Measurements from ENCODE around the gene CCDC146.
"Not testable (repeated sequence)": the region's sequence is repeated elsewhere in the genome, so short reads cannot be mapped to it uniquely, and the experiment has no call there.

CCDC146 gene

GRCh38 chr7:77121860-77122681 is at the start of gene CCDC146:
CCDC146 (plus strand) TSS chr7:77122615; CDS start chr7:77167669, 45,054 bp downstream.
- DNase-seq (ENCODE audit: low spot score): peak; percentile 98

GRCh38 chr7:77074786-77075396 is 47.5 kb upstream of the CCDC146 start:
- not testable (repeated sequence) for DNase-seq (ENCODE audit: low spot score)

GRCh38 chr7:77077060-77077459 is 45.4 kb upstream of the CCDC146 start:
- not testable (repeated sequence) for DNase-seq (ENCODE audit: low spot score)

GRCh38 chr7:77079112-77079511 is 43.3 kb upstream of the CCDC146 start:
- not testable (repeated sequence) for DNase-seq (ENCODE audit: low spot score)

- DNase-seq (ENCODE audit: low spot score): not testable (repeated sequence)
Measured at GRCh38 chr7:77079624-77080023, 42.8 kb upstream of the CCDC146 start.

GRCh38 chr7:77080236-77080635 is 42.2 kb upstream of the CCDC146 start:
- not testable (repeated sequence) for DNase-seq (ENCODE audit: low spot score)

- DNase-seq (ENCODE audit: low spot score): not testable (repeated sequence)
Measured at GRCh38 chr7:77082192-77082591, 40.2 kb upstream of the CCDC146 start.

- not testable (repeated sequence) for DNase-seq (ENCODE audit: low spot score)
Measured at GRCh38 chr7:77092301-77092700, 30.1 kb upstream of the CCDC146 start.

GRCh38 chr7:77100501-77100900 is 21.9 kb upstream of the CCDC146 start:
- DNase-seq (ENCODE audit: low spot score): not testable (repeated sequence)

GRCh38 chr7:77101187-77101586 is 21.2 kb upstream of the CCDC146 start:
- not testable (repeated sequence) for DNase-seq (ENCODE audit: low spot score)

GRCh38 chr7:77102671-77103070 is 19.7 kb upstream of the CCDC146 start:
- not testable (repeated sequence) for DNase-seq (ENCODE audit: low spot score)

GRCh38 chr7:77105904-77106303 is 16.5 kb upstream of the CCDC146 start:
- DNase-seq (ENCODE audit: low spot score): not testable (repeated sequence)

GRCh38 chr7:77107659-77108058 is 14.8 kb upstream of the CCDC146 start:
- not testable (repeated sequence) for DNase-seq (ENCODE audit: low spot score)

- not testable (repeated sequence) for DNase-seq (ENCODE audit: low spot score)
Measured at GRCh38 chr7:77108362-77108761, 14.1 kb upstream of the CCDC146 start.

- DNase-seq (ENCODE audit: low spot score): not testable (repeated sequence)
Measured at GRCh38 chr7:77112719-77113306, 9.6 kb upstream of the CCDC146 start.

GRCh38 chr7:77125486-77125885 is 3.1 kb downstream of the CCDC146 start:
- not testable (repeated sequence) for DNase-seq (ENCODE audit: low spot score)

- DNase-seq (ENCODE audit: low spot score): not testable (repeated sequence)
Measured at GRCh38 chr7:77127009-77127408, 4.6 kb downstream of the CCDC146 start.

GRCh38 chr7:77128582-77129410 is 6.4 kb downstream of the CCDC146 start:
- DNase-seq (ENCODE audit: low spot score): not testable (repeated sequence)

- DNase-seq (ENCODE audit: low spot score): not testable (repeated sequence)
Measured at GRCh38 chr7:77131781-77132180, 9.4 kb downstream of the CCDC146 start.

GRCh38 chr7:77138668-77139067 is 16.3 kb downstream of the CCDC146 start:
- not testable (repeated sequence) for DNase-seq (ENCODE audit: low spot score)

- DNase-seq (ENCODE audit: low spot score): not testable (repeated sequence)
Measured at GRCh38 chr7:77140291-77140690, 17.9 kb downstream of the CCDC146 start.

GRCh38 chr7:77152232-77152631 is 29.8 kb downstream of the CCDC146 start:
- DNase-seq (ENCODE audit: low spot score): not testable (repeated sequence)
